Esophagus muscularis mucosa (tissue), 3 donors: ENCODE results near the gene ATL3.
"Not testable (repeated sequence)": the region's sequence is repeated elsewhere in the genome, so short reads cannot be mapped to it uniquely, and the experiment has no call there.

ENCODE experiments used
- POLR2A ChIP-seq: fragments of 450-650 bp; IDR thresholded peaks from one replicate; pipeline ENCODE4 v1.6.1; 2017; ENCODE audit warnings: antibody characterized with exemption, moderate library complexity, mild to moderate bottlenecking, low read depth
- TF ChIP-seq, protein P1 (sequence below), 3 experiments: fragments of 200-600 bp in 2 of 3; fragments of 450-650 bp in 1 of 3; sonication (generic) in 2 of 3; IDR thresholded peaks; one replicate each; pipeline ENCODE4 v1.5.1; 2017 to 2019; ENCODE audit warnings: antibody characterized with exemption in 3 of 3, mild to moderate bottlenecking in 2 of 3, moderate library complexity in 1 of 3

DNA sequence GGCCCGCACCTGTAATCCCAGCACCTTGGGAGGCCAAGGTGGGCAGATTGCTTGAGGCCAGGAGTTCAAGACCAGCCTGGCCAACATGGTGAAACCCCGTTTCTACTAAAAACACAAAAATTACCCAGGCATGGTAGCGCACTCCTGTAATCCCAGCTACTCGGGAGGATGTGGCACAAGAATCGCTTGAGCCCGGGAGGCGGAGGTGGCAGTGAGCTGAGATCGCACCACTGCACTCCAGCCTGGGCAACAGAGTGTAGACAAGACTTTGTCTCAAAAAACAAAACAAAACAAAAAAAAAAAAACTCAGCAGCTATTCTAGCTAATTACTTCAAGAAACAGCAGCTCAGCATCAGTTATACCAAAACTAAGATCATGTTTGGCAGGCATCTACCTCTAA, 32.7 kb downstream of the ATL3 start:
- TF ChIP-seq, protein P1, sequence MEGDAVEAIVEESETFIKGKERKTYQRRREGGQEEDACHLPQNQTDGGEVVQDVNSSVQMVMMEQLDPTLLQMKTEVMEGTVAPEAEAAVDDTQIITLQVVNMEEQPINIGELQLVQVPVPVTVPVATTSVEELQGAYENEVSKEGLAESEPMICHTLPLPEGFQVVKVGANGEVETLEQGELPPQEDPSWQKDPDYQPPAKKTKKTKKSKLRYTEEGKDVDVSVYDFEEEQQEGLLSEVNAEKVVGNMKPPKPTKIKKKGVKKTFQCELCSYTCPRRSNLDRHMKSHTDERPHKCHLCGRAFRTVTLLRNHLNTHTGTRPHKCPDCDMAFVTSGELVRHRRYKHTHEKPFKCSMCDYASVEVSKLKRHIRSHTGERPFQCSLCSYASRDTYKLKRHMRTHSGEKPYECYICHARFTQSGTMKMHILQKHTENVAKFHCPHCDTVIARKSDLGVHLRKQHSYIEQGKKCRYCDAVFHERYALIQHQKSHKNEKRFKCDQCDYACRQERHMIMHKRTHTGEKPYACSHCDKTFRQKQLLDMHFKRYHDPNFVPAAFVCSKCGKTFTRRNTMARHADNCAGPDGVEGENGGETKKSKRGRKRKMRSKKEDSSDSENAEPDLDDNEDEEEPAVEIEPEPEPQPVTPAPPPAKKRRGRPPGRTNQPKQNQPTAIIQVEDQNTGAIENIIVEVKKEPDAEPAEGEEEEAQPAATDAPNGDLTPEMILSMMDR (IDR thresholded peaks at IDR 0.05) = not testable (repeated sequence)
- not testable (repeated sequence) for TF ChIP-seq POLR2A
